ENCODE data around the gene SEH1L.

GRCh38 chr18:13007248-13007560 lies 59.4 kb downstream of the SEH1L start:
- TF ChIP-seq, protein P1, sequence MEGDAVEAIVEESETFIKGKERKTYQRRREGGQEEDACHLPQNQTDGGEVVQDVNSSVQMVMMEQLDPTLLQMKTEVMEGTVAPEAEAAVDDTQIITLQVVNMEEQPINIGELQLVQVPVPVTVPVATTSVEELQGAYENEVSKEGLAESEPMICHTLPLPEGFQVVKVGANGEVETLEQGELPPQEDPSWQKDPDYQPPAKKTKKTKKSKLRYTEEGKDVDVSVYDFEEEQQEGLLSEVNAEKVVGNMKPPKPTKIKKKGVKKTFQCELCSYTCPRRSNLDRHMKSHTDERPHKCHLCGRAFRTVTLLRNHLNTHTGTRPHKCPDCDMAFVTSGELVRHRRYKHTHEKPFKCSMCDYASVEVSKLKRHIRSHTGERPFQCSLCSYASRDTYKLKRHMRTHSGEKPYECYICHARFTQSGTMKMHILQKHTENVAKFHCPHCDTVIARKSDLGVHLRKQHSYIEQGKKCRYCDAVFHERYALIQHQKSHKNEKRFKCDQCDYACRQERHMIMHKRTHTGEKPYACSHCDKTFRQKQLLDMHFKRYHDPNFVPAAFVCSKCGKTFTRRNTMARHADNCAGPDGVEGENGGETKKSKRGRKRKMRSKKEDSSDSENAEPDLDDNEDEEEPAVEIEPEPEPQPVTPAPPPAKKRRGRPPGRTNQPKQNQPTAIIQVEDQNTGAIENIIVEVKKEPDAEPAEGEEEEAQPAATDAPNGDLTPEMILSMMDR (IDR thresholded peaks at IDR 0.05), result no peak
- TF ChIP-seq POLR2A (IDR thresholded peaks at IDR 0.05; ENCODE audit: low read length), result no peak
